IPS DF 19.7 (cell line): ENCODE data around the gene EPSTI1.
A peak's percentile ranks its signal among the peaks of the same experiment; 100 is the strongest.

Source experiments
- DNase-seq: peaks from one replicate; pipeline ENCODE4 v3.0.0-alpha.2; 2013; ENCODE audit warnings: low read depth, low spot score

EPSTI1 gene

GRCh38 chr13:42971691-42972347, 20.2 kb downstream of the EPSTI1 start:
- no peak for DNase-seq

DNA sequence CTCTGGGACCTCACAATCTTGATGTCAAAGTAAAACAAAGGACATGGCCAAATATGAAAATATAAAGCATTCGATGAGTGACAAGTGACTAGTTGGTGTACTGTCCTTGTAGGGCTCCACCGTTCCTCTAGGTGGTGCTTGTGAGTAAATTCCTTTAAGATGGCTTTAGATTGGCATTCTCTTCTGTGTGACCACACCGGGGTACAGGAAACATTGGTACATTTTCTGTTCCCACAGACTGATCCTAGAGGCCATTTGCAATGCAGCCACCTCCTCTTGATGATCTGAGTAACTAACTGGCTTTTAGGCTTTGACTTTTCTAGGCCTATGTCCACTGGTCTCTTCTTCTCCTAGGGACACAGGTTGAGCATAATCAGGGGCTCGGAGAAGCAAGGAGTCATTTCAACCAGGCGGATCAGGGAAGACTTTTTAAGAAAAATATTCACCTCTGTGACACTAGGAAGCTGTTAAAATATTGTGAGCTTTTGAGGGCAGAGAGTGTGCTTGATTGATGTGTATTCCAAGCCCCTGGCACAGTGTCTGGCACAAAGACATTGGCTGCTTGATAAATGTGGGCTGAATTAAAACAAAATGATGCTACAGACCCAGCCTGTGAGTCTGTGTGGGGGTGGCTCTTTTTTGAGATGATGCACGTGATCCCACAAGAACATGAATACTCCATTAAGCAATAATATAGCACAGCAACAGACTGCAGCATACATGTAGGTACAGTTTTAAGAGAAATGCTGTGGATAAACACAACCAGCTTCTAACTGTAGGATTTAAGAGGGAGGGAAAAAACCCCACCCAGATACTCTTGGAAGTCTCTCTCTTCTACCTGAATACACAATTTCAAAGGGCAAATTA, 21.0 kb downstream of the EPSTI1 start:
- peak; percentile 52 for DNase-seq

GRCh38 chr13:42969565-42970172, 22.4 kb downstream of the EPSTI1 start:
- DNase-seq = peak; percentile 47

DNA sequence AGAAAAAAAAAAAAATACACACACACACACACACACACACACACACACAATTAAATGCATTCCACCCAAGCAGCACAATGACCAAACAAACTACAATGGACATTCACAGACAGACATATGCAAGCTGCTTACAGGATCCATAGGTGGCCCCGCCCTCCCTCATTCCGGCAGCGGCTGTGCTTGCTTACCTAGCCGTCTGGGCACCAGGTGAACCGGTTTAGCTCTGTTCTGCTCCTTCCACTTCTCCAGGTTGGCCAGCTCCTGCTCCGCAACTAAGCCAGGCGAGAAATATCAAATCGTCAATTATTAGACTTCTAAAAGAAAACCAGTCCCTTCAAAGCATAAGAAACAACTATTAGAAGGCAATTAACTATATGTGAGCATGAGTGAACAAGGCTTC, 23.1 kb downstream of the EPSTI1 start:
- peak; percentile 45 for DNase-seq

- DNase-seq = no peak
Observed at GRCh38 chr13:42967660-42968059, 24.4 kb downstream of the EPSTI1 start.

DNA sequence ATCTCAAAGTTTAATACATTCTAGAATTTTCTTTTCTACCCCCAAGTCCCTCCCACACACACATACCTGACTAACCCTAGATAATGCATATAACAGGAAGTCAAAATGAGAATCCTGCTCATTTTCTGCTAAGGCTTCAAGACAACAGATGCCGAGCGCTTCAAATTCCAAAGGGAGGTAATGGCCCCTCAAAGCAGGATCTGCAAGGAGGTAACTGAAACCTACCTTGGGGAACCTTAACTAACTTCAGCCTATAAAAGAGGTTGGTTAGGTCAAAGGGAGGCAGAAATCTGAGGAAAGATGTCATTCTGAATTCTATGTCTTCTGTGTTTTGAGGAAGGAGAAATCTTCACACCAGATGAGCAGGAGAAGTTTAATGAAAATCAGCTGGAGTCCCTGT, 26.8 kb downstream of the EPSTI1 start:
- DNase-seq = no peak

DNA sequence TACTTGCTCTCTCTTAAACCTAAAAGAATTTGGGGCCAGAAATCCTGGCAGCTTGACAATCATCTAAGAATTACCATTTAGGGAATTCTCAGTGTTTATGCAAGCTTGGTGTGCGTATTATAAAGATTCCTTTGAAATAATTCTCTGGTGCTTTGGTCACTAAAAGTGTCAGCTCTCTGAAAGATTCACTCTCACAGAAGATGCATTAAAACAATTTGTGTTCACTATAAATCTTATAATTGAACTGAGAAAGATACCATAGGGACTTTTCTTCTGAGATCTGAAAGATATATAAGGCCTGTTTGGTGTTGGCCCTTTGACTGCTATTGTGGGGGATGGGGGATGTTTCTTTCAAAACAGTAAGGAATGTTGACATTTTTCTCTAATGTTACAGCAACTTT, 27.3 kb downstream of the EPSTI1 start:
- no peak for DNase-seq

DNA sequence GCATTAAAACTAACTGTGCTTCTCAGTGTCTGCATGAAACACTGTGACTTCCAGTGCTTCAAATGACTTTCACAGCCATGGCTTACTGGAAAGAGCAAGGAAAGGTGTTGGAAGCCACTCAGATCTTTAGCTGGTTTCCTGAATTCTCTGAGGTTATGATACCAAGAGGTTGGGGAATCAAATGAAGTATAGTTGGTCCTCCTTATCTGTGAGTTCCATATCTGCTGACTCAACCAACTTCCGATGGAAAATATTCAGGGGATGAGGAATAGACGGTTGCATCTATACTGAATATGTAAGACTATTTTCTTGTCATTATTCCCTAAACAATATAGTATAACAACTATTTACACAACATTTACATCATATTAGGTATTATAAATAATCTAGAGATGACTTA, 32.4 kb downstream of the EPSTI1 start:
- DNase-seq = no peak

DNA sequence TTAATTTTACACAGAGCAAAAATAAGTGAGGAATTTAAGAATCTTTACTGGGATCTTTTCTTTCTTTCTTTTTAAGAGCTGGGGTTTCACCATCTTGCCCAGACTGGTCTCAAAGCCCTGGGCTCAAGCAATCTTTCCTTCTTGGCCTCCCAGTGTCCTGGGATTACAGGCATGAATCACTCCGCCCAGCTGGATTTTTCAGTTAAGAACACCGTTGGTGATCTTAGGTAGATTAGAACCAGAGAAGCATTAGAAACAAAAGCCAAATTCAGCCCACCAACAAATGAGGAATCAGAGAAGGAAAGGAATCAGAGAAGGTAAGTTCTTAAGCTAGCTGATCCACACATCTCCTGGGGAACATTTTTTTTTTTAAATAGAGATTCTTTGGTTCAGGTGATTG, 34.2 kb downstream of the EPSTI1 start:
- no peak for DNase-seq

DNA sequence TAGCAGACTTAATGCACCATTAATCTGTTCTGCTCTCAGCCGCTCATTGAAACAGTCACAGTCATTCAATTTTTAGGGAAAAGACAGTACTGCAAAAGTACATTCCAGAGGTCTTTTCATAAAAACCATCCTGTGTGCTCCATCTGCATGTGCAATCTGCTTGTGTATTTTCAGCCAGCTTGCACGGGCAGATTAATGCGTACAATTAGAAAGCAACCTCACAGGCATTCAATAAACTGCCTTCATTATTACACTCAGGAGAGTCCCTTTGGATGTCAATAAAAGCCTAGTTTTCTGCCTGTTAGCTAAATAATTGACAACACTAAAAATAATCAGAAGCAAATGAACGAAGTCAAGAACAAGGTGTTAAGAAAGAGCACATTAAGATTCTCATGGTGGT, 41.9 kb downstream of the EPSTI1 start:
- no peak for DNase-seq

DNA sequence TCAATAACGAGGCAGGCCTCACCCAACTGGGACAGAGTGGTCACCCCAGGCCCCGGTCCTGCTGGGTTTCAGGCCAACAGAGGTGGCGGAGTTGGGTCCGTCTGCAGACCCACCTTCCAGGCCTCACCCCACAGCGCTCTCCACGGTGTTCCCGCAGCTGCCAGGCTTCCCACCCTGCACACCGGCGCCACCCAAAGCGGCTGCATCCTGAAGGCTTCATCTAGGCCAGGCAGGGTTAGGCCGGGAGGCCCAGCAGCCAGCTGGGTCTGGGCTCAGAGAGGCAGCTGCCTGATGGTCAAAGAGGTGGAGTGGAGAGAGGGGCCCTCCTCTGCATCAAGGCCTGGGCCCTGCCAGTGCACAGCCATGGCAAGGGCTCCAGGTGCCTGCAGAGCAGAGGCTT, 44.1 kb downstream of the EPSTI1 start:
- DNase-seq = no peak

- DNase-seq = no peak
Observed at GRCh38 chr13:42946927-42947326, 45.1 kb downstream of the EPSTI1 start.

GRCh38 chr13:42929886-42930535, 62.0 kb downstream of the EPSTI1 start:
- no peak for DNase-seq

DNA sequence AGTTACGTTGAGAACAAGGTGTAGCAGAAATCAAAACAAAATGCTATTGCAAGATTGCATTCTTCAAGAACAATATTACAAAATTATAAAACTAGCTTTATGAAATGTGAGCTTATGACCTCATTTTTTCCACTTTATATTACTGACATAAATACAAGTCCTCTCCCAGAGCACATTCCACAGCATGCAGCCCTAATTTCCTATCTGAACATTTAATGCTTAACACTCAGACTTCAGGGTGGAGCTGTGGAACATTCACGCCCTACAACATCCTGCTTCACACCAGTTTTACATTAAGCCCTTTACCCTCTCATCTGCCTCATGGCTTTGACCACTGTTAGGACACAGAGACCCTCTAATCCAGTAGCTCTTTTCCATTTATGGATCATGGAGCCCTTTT, 65.5 kb downstream of the EPSTI1 start:
- DNase-seq = no peak

DNA sequence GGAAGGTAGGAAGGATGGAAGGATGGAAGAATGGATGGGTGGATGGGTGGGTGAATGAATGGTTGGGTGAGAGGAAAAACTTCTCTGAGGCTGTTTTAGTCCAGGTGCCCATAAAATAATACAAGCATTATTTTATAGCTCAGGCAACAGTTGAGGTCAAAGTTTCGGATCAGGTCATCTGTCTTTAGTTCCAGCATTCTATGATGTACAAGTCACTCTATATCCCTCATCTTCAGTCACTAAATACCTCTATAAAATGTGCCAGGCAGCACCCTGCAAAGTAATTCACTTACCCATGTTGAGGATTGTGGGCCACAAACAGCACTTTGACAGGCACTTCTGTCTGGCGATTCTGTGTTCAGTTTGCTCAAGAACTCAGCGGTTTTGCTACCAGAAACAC, 66.0 kb downstream of the EPSTI1 start:
- no peak for DNase-seq

DNA sequence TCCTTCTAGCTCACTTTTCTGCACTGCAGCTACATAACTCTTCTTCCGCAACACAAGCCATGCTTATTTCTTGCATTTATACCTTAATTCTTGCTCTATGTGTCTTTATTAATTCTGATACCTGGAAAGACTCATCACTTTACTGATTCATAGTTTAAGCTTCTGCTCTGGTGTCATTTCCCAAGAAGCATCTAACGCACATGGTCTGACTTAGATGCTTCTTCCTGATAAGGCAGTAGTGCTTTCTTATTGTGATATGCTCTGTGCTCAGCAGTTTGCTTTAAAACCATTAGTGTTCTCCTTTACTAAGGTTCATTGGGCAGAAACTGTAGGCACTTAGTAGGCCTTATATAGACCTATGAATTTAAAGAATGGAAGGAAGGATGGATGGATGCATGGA, 66.4 kb downstream of the EPSTI1 start:
- no peak for DNase-seq

DNA sequence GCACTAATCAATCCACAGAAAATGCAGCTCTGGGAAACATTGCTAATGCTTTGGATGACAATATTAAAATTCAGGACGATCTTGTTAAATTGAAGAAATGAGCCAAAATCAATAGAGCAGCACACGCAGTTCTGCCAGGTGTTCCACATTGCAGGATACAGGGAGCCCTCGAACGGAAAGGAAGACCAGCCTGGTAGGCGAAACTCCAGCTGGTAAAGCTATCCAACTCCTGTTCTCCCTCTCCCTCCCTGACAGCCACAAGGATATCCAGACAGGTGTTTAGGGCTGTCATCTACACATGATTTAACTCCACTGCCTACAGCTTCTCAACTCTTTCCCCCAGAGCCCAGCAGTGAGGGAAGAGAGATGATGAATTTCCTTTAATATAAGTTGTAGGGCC, 67.7 kb downstream of the EPSTI1 start:
- DNase-seq = no peak

- no peak for DNase-seq
Observed at GRCh38 chr13:42907745-42908144, 84.3 kb downstream of the EPSTI1 start.

DNA sequence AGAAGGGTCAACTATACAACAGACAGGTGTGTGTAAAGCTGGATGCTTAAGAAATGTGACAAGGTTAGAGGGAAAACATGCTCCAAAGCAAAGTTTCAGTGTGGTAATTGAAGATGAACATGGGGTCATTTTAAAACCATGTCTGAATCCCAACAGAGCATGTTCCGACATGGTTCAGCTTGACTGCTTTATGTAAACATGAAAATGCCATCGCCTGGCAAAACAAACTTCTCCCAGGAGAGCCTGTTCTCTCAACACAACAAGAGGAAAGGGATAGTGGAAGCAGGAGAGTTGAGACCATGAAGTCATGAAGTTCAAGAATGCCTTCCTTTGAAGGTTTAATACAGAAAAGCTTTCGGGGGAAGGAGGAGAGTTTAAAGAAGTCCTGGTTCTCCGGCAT, 85.8 kb downstream of the EPSTI1 start:
- no peak for DNase-seq

DNA sequence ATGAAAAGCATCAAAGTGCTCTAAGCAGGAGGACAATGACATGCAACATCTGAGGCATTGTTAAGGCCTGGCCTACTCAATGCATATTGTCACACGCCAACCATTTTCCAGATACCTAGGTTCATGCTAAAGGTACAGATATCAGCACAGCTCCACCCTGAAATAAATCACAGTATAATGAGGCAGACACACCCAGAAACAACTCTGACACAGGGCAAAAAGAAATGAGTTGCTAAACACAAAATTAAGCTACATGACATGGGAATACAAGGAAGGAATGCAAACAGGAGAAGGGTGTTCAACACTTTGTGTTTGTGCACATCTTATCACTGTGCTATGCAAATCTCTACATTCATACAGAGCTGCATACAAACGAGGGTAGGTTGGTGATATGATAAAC, 86.5 kb downstream of the EPSTI1 start:
- DNase-seq = no peak

- DNase-seq = no peak
Observed at GRCh38 chr13:42899266-42899665, 92.8 kb downstream of the EPSTI1 start.

DNA sequence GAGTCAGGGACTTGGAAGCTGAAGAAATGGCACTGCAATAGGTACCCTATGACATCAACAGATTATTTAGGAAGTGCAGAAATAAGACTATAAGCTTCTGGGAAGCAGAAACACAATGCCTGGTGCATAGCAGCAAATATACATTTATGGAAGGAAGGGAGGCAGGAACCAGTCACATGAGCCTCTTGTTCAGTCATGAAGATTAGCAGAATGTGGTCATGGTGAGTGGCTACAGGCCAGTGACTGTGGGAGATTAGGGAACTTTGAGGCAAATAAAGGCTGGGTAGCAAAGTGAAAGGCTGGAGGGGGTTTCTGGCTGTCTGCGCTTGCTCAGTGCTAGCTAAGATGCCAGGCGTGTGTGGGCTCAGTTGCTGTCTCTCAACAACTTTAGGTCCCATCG, 96.3 kb downstream of the EPSTI1 start:
- no peak for DNase-seq
